A673 (cell line): Measurements from ENCODE around the gene NCR3LG1.

ENCODE experiments used
- EZH2 ChIP-seq: fragments of 200-600 bp; sonication (generic); IDR thresholded peaks from 2 replicates; pipeline ENCODE4 v1.6.1; 2017; ENCODE audit warnings: borderline replicate concordance, low read depth, mild to moderate bottlenecking, mixed read lengths, antibody characterized with exemption, low read length; ENCODE audit not compliant: poor library complexity, severe bottlenecking
- TF ChIP-seq, protein P1 (sequence below): fragments of 300-800, 200-600 bp; sonication (generic); conservative IDR thresholded peaks from 2 replicates; pipeline ENCODE4 v1.5.1; 2017; ENCODE audit warnings: low read depth, mild to moderate bottlenecking, antibody characterized with exemption, low read length, moderate library complexity, mixed read lengths

- TF ChIP-seq, protein P1, sequence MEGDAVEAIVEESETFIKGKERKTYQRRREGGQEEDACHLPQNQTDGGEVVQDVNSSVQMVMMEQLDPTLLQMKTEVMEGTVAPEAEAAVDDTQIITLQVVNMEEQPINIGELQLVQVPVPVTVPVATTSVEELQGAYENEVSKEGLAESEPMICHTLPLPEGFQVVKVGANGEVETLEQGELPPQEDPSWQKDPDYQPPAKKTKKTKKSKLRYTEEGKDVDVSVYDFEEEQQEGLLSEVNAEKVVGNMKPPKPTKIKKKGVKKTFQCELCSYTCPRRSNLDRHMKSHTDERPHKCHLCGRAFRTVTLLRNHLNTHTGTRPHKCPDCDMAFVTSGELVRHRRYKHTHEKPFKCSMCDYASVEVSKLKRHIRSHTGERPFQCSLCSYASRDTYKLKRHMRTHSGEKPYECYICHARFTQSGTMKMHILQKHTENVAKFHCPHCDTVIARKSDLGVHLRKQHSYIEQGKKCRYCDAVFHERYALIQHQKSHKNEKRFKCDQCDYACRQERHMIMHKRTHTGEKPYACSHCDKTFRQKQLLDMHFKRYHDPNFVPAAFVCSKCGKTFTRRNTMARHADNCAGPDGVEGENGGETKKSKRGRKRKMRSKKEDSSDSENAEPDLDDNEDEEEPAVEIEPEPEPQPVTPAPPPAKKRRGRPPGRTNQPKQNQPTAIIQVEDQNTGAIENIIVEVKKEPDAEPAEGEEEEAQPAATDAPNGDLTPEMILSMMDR, result no peak
- no peak for TF ChIP-seq EZH2
Measured at GRCh38 chr11:17394743-17395390, 43.3 kb downstream of the NCR3LG1 start.
